Right forelimb (tissue), 1 donor: ENCODE measurements around the gene AHR.
"Not testable (repeated sequence)": the region's sequence is repeated elsewhere in the genome, so short reads cannot be mapped to it uniquely, and the experiment has no call there.

Experiments used
- DNase-seq: peaks from one replicate; pipeline ENCODE4 v3.0.0-alpha.2; 2018

AHR gene

GRCh38 chr7:17382408-17383354 is 84.2 kb downstream of the AHR start:
- not testable (repeated sequence) for DNase-seq

DNA sequence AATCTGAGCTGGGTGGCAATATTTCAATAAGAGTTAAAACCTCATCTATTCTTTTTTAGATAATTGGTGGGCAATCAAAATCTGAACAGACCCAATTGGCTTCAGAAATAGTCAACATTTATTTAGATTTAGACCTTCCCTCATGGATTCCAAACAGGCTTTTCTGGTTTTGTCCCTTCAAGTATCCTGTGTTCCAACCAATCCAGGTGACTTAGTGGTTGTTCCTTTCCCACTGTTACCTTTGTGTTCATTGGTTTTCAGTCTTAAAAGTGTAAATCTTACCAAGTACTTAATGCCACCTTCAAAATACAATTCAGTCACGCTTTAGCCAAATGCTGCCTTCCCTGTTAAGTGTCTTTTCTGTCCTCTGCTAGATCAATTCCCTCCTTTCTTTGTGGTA is 85.9 kb downstream of the AHR start:
- DNase-seq, result no peak

- no peak for DNase-seq
These were observed 87.2 kb downstream of the AHR start for GRCh38 chr7:17385612-17386011.

DNA sequence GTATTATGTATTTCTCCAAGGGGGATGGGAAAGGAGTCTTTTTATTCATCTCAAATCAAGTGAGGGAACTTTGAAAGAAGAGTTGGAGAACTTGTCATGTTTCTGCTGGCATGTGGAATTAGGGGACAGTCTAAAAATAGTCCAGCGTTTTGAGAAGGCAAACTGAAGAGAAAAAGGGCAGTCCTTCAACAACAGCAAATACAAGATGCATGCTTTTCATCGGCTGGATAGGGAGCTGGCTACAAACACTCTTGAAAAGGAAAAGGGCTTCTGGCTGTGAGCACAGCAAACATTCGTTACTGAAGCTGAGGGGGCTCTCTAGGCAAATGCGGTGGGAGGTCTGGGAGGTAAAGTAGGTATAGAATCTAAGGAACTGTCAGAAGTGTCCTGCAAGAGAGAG is 91.9 kb downstream of the AHR start:
- DNase-seq, result no peak

- no peak for DNase-seq
These were observed 92.9 kb downstream of the AHR start for GRCh38 chr7:17391366-17391765.

- no peak for DNase-seq
These were observed 94.4 kb downstream of the AHR start for GRCh38 chr7:17392846-17393245.

GRCh38 chr7:17394563-17394962 is 96.1 kb downstream of the AHR start:
- DNase-seq, result not testable (repeated sequence)
